Embryonic facial prominence (tissue), 1 donor: ENCODE measurements around the gene HYKK.
"Not testable (repeated sequence)": the region's sequence is repeated elsewhere in the genome, so short reads cannot be mapped to it uniquely, and the experiment has no call there.

ENCODE experiments used
- DNase-seq: peaks from one replicate; pipeline ENCODE4 v3.0.0-alpha.2; 2016; ENCODE audit errors: extremely low spot score

HYKK gene

DNA sequence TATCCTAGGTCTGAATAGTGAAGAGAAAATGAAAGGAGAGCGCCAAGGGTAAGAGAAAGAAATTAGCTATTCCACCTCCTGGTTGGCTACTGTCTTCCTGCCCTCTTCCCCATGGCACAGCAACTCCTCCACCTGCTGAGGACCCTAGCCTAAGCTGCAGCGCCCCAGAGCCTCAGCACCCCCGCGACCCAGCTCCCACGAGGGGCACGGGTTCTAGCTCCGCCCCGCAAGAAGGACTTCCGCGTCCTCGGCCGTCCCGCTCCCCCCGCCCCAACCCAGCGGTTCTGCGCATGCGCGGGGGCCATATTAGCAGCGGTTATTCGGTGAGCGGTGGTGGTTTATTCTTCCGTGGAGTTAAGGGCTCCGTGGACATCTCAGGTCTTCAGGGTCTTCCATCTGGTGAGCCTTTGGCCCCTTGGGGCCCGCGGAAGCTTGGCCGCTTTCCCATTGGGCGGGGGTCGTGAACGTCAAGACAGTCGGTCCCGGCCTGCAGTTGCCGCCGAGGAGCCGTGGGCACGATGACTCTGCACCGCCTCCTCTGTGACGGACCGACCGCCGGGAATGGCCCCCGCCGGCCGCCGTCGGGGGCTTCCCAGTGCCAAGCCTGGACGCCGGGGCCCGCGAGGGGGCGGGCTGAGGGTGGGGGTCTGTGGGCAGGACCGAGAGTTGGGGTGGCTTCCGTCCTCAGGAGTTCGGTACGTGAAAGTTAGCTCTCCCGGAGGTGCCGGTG lies 32.9 kb downstream of the HYKK start, which contains the start of gene PSMA4:
TSS of gene PSMA4 (plus strand) at position 304 of the 730 bp plus-strand sequence. CDS start 1,484 bp downstream, outside the sequence.
- DNase-seq = peak; percentile 64

- DNase-seq = no peak
Measured at GRCh38 chr15:78540871-78541743, 33.7 kb downstream of the HYKK start.

DNA sequence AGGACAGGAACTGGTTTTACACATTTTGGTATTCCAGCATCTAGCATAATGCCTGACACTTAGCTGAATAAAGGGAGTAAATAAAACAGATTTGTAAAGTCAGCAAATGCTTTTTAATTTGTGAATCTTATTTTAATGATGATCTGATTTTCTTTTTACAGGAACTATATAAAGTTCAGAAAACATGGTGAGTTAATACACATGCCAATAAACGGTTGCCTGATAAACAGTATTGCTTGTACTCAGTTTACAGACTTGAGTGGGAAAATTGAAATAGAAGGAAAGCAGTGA lies 34.3 kb downstream of the HYKK start:
- DNase-seq = no peak

DNA sequence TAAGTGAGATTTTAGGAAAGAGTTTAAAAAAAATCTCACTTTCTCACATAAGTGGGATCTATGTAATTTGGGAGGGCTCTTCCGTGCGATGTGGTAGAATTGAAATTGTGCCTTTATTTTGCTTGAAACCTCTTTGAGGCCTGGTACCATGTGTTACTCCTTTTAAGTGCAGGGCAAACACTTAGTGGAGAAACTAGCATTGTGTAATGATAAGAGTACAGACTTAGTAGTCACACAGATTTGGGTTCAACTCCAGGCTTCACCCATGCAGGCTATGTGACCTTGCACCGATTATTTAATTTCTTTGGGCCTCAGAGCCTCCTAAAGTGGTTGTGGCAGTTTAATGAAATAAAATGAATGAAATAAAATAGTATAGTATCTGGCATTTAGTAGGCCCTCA lies 35.3 kb downstream of the HYKK start:
- no peak for DNase-seq

DNA sequence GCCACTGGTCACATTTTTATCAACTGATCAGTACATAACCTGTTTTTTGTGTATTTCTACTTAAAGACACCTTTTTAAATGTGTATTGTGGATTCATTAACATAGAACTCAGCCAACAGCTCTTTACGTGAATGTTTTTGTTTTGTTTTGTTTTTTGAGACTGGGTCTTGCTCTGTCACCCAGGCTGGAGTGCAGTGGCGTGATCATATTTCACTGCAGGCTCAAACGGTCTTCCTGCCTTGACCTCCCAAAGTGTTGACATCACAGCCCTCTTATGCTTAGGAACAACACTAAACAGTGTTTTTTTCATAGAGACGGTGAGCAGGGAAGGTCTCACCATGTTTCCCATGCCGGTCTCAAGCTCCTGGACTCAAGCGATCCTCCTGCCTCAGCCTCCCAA lies 42.8 kb downstream of the HYKK start:
- DNase-seq = no peak

DNA sequence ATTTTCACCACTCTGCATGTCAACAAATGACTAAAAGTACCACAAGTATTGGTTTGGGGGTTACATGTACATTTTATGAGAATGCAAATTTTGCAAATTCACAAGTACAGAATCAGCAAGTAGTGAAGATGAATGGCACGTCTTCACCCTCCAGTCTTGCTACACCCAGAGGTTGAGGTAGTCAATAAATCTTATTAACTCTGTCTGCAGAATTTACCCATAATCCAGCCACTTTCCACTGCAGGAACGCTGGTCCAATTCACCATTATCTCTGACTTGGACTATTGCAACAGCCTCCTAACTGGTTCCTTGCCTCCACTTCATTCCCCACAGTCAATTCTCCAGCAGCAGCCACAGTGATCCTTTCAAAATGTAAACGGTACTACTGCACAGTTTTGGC lies 43.4 kb downstream of the HYKK start:
- DNase-seq = no peak

GRCh38 chr15:78551902-78552301 lies 44.5 kb downstream of the HYKK start:
- DNase-seq = no peak

DNA sequence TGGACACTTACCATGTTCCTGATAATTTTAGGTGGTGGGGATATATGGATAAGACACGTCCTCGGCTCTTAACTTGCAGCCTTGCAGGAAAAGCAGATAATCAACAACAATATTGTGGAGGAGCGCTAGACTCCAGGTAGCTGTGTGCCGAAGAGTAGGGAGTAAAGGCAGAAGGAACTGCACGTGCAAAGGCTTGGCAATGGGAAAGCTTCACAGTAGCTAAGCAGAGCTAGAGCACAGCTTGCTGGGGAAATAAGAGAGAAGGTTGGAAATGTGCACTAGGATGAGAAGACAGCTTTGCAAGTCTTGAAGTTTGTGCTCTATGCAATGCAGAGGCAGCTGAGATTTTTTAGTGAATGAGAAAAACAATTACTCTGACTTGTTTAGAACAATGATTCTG lies 45.2 kb downstream of the HYKK start:
- DNase-seq = no peak

DNA sequence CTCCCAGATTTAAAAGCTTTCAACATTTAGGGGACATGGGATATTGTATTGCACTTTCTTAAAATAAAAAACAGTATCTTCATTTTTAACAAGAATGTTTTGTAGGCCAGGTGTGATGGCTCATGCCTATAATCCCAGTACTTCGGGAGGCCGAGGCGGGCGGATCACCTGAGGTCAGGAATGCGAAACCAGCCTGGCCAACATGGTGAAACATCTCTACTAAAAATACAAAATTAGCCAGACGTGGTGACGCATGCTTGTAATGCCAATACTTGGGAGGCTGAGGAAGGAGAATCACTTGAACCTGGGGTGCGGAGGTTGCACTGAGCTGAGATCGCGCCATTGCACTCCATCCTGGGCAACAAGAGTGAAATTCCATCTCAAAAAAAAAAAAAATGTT lies 52.8 kb downstream of the HYKK start:
- not testable (repeated sequence) for DNase-seq

DNA sequence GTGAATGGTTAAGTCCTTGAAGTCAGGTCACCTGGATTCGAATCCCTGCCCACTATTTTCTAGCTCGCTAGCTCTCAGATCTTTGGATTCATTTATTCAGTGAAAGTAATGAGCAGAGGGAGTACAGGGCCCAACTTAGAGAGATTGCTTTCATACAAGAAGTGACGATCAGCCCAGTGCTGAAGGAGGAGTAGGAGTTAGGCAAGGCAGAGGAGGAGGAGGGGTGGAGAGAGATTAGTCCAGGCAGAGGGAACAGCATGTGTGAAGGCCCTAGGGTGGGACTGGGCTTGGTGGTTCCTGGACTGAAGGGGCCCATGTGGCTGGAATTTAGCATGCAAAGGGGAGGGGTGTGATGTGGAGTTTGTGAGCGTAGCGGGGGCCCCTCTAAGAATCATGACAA lies 54.1 kb downstream of the HYKK start:
- no peak for DNase-seq

DNA sequence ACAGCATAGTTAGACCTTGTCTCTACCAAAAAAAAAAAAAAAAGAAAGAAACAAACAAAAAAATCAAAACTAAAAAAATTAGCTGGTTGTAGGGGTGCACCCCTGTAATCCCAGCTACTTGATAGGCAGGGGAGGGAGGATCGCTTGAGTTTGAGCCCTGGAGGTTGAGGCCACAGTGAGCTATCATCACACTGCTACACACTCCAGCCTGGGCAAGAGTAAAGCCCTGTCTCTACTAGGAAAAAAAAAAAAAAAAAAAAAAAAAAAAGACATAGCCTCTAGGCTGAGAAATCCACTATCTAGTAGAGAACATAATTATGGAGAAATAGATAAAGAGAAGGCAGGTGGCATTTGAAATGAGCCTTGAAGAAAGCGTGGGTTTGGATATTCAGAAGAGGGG lies 55.7 kb downstream of the HYKK start:
- no peak for DNase-seq

DNA sequence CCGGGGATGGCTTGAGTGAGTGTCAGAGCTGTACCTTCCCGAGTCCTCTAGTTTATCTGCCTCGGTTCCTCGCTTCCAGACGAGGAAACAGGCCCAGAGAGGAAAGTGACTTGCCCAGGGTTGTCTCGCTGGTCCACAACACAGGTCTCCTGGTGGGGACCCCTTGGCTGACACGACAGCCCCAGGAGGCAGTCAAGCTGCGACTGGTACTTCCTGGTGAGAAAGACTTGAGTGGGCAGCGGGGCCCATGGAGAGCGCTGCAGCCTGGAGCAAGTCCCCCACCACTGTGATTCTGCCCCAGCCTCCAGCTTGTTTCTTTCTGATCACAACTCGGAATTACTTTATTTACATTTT lies 57.3 kb downstream of the HYKK start:
- no peak for DNase-seq

GRCh38 chr15:78565097-78565950 lies 57.9 kb downstream of the HYKK start, which contains the start of gene CHRNA5:
CHRNA5 (plus strand) TSS chr15:78565520; CDS start chr15:78565720, 200 bp downstream.
- DNase-seq = peak; percentile 62

DNA sequence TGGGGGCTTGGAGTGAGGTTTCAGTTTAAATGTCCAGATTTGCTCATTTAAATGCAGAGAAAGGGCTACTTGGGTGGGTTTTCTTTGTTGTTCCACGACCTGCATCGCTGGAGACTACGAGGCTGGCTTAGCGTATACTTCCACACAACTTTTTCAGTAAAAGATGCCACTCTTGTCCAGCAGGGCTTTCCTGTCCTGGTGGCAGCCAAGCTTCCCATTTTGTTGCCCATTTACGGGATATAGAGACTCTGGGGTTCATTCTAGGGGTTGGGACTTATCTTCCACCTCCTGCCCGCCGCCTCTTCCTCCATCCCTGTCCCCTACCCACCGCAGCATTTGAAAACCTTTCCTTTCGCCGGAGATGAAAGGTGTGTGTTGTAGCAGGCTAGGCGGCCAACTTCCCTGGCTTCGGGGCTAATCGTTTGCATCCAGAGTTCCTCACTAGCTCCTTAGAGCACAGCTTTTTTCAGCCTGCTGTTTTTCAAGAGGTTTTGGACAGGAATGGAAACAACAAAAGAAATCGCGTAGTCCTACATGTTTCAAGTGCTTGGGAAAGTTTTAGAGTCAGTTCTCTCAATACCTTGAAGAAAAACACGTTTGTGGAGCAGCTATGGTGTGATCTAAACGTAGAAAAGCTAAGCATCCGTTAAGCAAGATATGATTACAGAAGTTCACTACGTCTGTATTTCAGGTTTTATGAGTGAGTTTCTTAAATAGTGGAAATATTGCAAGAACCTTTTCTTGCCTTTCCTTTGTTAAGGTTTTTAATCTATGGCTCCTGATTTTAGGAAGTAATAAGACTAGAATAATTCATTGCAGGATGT lies 58.8 kb downstream of the HYKK start:
- DNase-seq = no peak

GRCh38 chr15:78567531-78567930 lies 60.2 kb downstream of the HYKK start:
- DNase-seq = no peak

- no peak for DNase-seq
Measured at GRCh38 chr15:78570710-78571109, 63.3 kb downstream of the HYKK start.

DNA sequence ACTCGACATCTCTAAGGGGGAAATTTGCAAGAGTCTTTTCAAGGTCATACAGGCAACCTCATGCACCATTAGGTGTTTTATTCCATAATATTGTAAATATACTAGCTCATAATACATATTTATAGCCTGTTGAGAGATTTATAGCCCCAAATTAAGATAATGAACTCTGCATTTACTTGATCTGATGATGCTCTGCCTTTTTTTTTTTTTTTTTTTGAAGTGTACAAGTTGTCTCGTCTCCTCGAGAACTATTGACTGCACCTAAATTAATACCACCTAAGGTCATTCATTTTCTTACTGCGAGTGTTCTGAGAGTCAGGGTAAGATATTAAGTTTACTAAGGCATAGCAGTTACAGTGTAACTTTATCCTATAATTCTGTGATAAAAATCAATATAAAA lies 64.0 kb downstream of the HYKK start:
- no peak for DNase-seq

DNA sequence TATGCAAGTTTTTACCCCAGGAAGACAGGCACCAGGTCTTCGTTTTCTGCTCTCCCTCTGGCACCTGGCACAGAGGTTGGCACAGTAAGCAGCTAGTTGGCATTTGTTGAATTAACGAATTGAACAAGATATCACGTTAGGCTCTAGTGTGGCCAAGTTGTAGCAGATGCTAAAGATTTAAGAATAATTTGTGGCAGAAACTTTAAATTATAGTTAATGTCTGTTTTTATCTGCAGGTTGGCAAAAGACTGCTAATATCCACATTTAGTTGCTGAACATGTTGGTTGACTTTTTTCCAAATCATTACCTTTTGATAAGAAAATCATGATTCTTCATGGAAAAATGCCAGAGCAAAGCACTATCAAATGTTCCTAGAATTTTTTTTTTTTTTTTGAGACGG lies 66.0 kb downstream of the HYKK start:
- no peak for DNase-seq

GRCh38 chr15:78574944-78575343 lies 67.6 kb downstream of the HYKK start:
- no peak for DNase-seq
